ENCODE data around the gene LRRC27.

DNA sequence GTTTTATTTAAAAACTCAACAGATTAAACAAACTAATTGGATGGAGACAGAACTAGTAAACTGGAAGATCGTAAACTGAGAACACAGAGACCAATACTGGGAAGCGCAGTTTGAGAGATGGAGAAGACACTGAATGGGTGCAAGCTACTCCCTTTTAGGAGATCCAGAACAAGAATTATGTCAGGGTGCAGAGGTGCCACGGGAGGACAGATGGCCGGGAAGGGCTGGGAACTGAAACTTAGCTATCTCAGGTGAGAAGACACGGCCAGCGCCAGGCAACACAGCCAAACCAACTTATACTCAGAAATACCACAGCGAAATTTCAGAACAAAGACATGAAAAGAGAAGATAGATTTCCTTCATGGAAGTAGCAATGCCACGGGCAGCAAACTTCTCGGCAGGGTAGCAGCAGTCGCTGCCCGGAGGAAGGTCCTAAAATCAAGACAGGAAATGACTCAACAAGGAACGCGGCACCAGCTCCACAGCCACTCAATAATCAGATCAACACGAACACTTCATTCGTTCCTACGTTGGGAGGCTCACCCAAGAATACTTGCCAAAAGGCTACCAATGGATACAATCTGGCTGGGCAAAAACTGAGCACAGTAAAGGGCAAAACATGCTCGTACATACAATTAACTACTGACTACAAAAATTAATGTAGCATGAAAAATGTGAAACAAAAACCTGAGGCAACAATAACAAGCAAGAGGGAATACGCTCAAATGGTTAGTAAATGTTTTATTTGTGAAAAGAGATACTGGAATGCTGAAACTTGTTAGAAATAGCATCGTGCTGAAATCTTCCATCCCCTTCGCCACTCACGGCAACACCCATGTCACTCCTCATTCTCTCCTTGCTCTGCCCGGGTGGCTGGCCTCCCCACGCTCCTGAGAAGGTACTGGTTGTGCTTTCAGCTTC lies 2.2 kb upstream of the LRRC27 start:
- TF ChIP-seq POLR2A (IDR thresholded peaks at IDR 0.05), result no peak
- TF ChIP-seq, protein P1, sequence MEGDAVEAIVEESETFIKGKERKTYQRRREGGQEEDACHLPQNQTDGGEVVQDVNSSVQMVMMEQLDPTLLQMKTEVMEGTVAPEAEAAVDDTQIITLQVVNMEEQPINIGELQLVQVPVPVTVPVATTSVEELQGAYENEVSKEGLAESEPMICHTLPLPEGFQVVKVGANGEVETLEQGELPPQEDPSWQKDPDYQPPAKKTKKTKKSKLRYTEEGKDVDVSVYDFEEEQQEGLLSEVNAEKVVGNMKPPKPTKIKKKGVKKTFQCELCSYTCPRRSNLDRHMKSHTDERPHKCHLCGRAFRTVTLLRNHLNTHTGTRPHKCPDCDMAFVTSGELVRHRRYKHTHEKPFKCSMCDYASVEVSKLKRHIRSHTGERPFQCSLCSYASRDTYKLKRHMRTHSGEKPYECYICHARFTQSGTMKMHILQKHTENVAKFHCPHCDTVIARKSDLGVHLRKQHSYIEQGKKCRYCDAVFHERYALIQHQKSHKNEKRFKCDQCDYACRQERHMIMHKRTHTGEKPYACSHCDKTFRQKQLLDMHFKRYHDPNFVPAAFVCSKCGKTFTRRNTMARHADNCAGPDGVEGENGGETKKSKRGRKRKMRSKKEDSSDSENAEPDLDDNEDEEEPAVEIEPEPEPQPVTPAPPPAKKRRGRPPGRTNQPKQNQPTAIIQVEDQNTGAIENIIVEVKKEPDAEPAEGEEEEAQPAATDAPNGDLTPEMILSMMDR (IDR thresholded peaks at IDR 0.05), result no peak

Data from esophagus squamous epithelium (tissue), 4 donors.